GM23338 (cell line): ENCODE data around the gene PDE1A. TPM values are rescaled to one million over a fixed set of nuclear protein-coding genes. Genes with fewer than 3 reads are reported as not detected.

Experiments
- ATAC-seq: fragments of 200-7000 bp; cut with Tn5 transposase; 3 replicates; pipeline ENCODE4 v1.9.1; 2020
- DNase-seq: peaks from one replicate; pipeline ENCODE4 v3.0.0-alpha.2; 2015; ENCODE audit warnings: low spot score
- H2AFZ ChIP-seq: fragments of 200-600 bp; sonication (generic); 2 replicates; pipeline ENCODE4 v1.8.0; 2016; ENCODE audit warnings: antibody characterized with exemption, mild to moderate bottlenecking, moderate library complexity
- H3F3A ChIP-seq: fragments of 200-600 bp; sonication (generic); replicated peaks from 2 replicates; pipeline ENCODE4 v1.8.0; 2017; ENCODE audit warnings: antibody characterized with exemption, mixed run types, low read depth
- H3K27ac ChIP-seq: fragments of 200-600 bp; sonication (generic); 2 replicates; pipeline ENCODE4 v1.6.1; 2016; ENCODE audit warnings: low read depth
- H3K27me3 ChIP-seq: fragments of 200-600 bp; sonication (generic); 2 replicates; pipeline ENCODE4 v1.8.0; 2016; ENCODE audit warnings: mild to moderate bottlenecking, mixed run types, moderate library complexity; ENCODE audit not compliant: insufficient read depth
- H3K36me3 ChIP-seq: fragments of 200-600 bp; sonication (generic); 2 replicates; pipeline ENCODE4 v1.8.0; 2016; ENCODE audit warnings: mild to moderate bottlenecking; ENCODE audit not compliant: insufficient read depth
- H3K4me1 ChIP-seq: fragments of 200-600 bp; sonication (generic); 2 replicates; pipeline ENCODE4 v1.8.0; 2016; ENCODE audit warnings: mild to moderate bottlenecking, moderate library complexity; ENCODE audit not compliant: insufficient read depth
- H3K4me2 ChIP-seq: fragments of 200-600 bp; sonication (generic); 2 replicates; pipeline ENCODE4 v1.7.1; 2017; ENCODE audit warnings: mixed run types
- H3K4me3 ChIP-seq: fragments of 200-600 bp; sonication (generic); 2 replicates; pipeline ENCODE4 v1.6.1; 2016; ENCODE audit warnings: mixed run types
- H3K79me2 ChIP-seq: fragments of 200-600 bp; sonication (generic); replicated peaks from 2 replicates; pipeline ENCODE4 v1.8.0; 2017; ENCODE audit warnings: mild to moderate bottlenecking; ENCODE audit not compliant: insufficient read depth
- H3K9me2 ChIP-seq: fragments of 200-600 bp; sonication (generic); 2 replicates; pipeline ENCODE4 v1.8.0; 2017; ENCODE audit not compliant: insufficient read depth
- H4K20me1 ChIP-seq: fragments of 200-600 bp; sonication (generic); replicated peaks from 2 replicates; pipeline ENCODE4 v1.8.0; 2017; ENCODE audit warnings: mild to moderate bottlenecking; ENCODE audit not compliant: insufficient read depth
- H3K27ac Mint-ChIP-seq: 2 replicates; pipeline ENCODE4 v1.8.0; 2020; ENCODE audit warnings: inconsistent platforms, mild to moderate bottlenecking, moderate library complexity, mixed read lengths
- H3K27me3 Mint-ChIP-seq: 3 replicates; pipeline ENCODE4 v1.8.0; 2022; ENCODE audit warnings: low read depth, mild to moderate bottlenecking, moderate library complexity, mixed read lengths, inconsistent platforms; ENCODE audit not compliant: insufficient read depth, poor library complexity
- H3K36me3 Mint-ChIP-seq: 3 replicates; pipeline ENCODE4 v1.8.0; 2021; ENCODE audit warnings: low read depth, mild to moderate bottlenecking, inconsistent platforms, moderate library complexity, mixed read lengths
- H3K4me1 Mint-ChIP-seq: 3 replicates; pipeline ENCODE4 v1.8.0; 2020; ENCODE audit warnings: mild to moderate bottlenecking, inconsistent platforms, mixed read lengths
- H3K4me3 Mint-ChIP-seq: 3 replicates; pipeline ENCODE4 v1.8.0; 2021; ENCODE audit warnings: moderate library complexity, mild to moderate bottlenecking, inconsistent platforms, mixed read lengths
- H3K9me3 Mint-ChIP-seq: 3 replicates; pipeline ENCODE4 v1.8.0; 2020; ENCODE audit warnings: moderate library complexity, mild to moderate bottlenecking, inconsistent platforms, mixed read lengths
- CREB1 ChIP-seq: fragments of 250-450 bp; sonication (Bioruptor Pico); IDR thresholded peaks from 2 replicates; pipeline ENCODE4 v1.5.0; 2020; ENCODE audit warnings: low read depth, mild to moderate bottlenecking, moderate library complexity
- EZH2 ChIP-seq: fragments of 200-600 bp; sonication (generic); IDR thresholded peaks from one replicate; pipeline ENCODE4 v1.8.0; 2017; ENCODE audit warnings: antibody characterized with exemption, mild to moderate bottlenecking, low read depth; ENCODE audit not compliant: unreplicated experiment
- EZH2phosphoT487 ChIP-seq: fragments of 200-600 bp; sonication (generic); IDR thresholded peaks from one replicate; pipeline ENCODE4 v1.8.1; 2018; ENCODE audit warnings: antibody characterized with exemption; ENCODE audit not compliant: unreplicated experiment
- JUNB ChIP-seq: IDR thresholded peaks from one replicate; pipeline ENCODE4 v1.6.1; 2016; ENCODE audit warnings: antibody characterized with exemption; ENCODE audit not compliant: unreplicated experiment
- POLR2AphosphoS5 ChIP-seq: IDR thresholded peaks from 2 replicates; pipeline ENCODE4 v1.6.1; 2016; ENCODE audit warnings: antibody characterized with exemption, low read depth
- ZNF114 ChIP-seq: fragments of 250-450 bp; sonication (Bioruptor Pico); IDR thresholded peaks from 2 replicates; pipeline ENCODE4 v1.5.0; 2020; ENCODE audit warnings: mild to moderate bottlenecking, moderate library complexity
- ZNF331 ChIP-seq: fragments of 250-450 bp; sonication (Bioruptor Pico); IDR thresholded peaks from 2 replicates; pipeline ENCODE4 v1.5.0; 2020; ENCODE audit warnings: low read depth, mild to moderate bottlenecking, moderate library complexity
- polyA plus RNA-seq: library from polyadenylated mRNA; unstranded; fragments of >200 nt; fragmentation: Nextera tagmentation; extraction: Ambion mirVana; gene quantifications from 2 replicates; pipeline ENCODE4 v1.2.1, GENCODE V29; 2016
- total RNA-seq: library from RNA; depleted of rRNA; stranded (reverse); fragments of >200 nt; shearing (Covaris generic); gene quantifications from 2 replicates; pipeline ENCODE4 v1.2.3, GENCODE V29; 2014
- TF ChIP-seq, protein P1 (sequence below): IDR thresholded peaks from 2 replicates; pipeline ENCODE4 v1.6.1; 2016; ENCODE audit warnings: antibody characterized with exemption
- TF ChIP-seq, protein P2 (sequence below): IDR thresholded peaks from one replicate; pipeline ENCODE4 v1.6.1; 2018; ENCODE audit warnings: antibody characterized with exemption; ENCODE audit not compliant: unreplicated experiment

Gene PDE1A
- total and polyA plus RNA-seq, 2 experiments from 2014 or later, result 0.28 to 0.31 TPM

DNA sequence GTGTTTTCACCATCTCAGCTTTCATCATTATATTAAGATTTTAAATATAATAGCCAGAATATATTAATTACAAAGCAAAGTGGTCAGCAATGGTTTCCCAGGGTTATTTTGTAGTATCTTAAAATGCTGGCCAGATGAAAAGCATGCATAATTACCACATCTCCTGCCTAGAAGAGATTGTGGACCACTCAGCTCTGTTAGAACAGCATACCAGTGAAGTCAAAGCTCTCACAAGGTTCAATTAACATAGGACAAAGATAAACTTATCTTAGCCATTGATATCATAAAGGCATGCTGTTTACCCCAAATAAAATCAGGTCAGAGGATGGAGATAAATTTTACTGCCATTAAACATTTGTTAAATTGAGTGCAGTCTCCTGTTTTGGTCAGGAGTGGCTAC lies 19.3 kb upstream of the PDE1A start (continued):
- TF ChIP-seq, protein P1, sequence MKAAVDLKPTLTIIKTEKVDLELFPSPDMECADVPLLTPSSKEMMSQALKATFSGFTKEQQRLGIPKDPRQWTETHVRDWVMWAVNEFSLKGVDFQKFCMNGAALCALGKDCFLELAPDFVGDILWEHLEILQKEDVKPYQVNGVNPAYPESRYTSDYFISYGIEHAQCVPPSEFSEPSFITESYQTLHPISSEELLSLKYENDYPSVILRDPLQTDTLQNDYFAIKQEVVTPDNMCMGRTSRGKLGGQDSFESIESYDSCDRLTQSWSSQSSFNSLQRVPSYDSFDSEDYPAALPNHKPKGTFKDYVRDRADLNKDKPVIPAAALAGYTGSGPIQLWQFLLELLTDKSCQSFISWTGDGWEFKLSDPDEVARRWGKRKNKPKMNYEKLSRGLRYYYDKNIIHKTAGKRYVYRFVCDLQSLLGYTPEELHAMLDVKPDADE, result no peak
- no peak for TF ChIP-seq EZH2phosphoT487
- no peak for TF ChIP-seq ZNF114
- TF ChIP-seq, protein P2, sequence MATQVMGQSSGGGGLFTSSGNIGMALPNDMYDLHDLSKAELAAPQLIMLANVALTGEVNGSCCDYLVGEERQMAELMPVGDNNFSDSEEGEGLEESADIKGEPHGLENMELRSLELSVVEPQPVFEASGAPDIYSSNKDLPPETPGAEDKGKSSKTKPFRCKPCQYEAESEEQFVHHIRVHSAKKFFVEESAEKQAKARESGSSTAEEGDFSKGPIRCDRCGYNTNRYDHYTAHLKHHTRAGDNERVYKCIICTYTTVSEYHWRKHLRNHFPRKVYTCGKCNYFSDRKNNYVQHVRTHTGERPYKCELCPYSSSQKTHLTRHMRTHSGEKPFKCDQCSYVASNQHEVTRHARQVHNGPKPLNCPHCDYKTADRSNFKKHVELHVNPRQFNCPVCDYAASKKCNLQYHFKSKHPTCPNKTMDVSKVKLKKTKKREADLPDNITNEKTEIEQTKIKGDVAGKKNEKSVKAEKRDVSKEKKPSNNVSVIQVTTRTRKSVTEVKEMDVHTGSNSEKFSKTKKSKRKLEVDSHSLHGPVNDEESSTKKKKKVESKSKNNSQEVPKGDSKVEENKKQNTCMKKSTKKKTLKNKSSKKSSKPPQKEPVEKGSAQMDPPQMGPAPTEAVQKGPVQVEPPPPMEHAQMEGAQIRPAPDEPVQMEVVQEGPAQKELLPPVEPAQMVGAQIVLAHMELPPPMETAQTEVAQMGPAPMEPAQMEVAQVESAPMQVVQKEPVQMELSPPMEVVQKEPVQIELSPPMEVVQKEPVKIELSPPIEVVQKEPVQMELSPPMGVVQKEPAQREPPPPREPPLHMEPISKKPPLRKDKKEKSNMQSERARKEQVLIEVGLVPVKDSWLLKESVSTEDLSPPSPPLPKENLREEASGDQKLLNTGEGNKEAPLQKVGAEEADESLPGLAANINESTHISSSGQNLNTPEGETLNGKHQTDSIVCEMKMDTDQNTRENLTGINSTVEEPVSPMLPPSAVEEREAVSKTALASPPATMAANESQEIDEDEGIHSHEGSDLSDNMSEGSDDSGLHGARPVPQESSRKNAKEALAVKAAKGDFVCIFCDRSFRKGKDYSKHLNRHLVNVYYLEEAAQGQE, result no peak
- TF ChIP-seq POLR2AphosphoS5, result no peak
- no peak for TF ChIP-seq JUNB

DNA sequence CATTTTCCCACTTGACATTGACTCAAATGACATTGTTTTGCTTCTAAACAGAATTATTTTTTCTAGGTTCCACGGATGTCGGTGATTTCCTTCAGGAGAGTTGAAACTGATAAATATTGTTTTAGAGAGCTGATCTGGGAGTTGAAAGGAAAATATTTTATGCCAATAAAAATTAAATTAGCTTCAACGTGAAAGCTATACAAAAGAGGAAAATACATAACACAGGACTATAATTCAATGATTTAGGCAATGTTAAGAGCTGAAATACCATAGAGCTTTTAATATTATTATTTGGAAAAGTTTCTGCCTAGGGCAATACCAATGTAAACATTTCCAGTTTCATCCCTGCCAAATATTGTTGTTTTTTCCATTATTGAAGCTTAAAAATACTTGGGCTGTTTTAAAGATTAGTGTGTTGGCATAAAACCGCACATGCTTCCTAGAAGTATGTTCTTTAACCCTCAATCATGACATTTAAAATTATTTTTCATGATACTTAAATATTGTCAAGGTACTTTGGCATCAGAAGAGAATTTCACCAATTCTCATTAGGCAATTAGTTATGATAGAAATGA lies 18.6 kb upstream of the PDE1A start:
- Histone ChIP-seq H3K4me1 (no peaks in the 10 kb centered on the region), H3K9me2 (no peaks in the 10 kb centered on the region), H3K27me3 (no peaks in the 10 kb centered on the region), H2AFZ (no peak overlapping the region), H3K4me2 (no peak overlapping the region), H4K20me1 (no peaks in the 10 kb centered on the region), H3K79me2 (no peaks in the 10 kb centered on the region), H3K27ac (no peak overlapping the region), H3F3A (no peaks in the 10 kb centered on the region), H3K4me3 (no peak overlapping the region), H3K36me3 (no peaks in the 10 kb centered on the region)
- Mint-ChIP-seq H3K27ac (no peak overlapping the region), H3K36me3 (no peaks in the 10 kb centered on the region), H3K4me1 (peaks cover 13% of the 10 kb centered on the region), H3K27me3 (no peaks in the 10 kb centered on the region), H3K9me3 (no peaks in the 10 kb centered on the region; the same call in 2 of the 3 replicates), H3K4me3 (no peak overlapping the region)
- no peak for DNase-seq
- TF ChIP-seq POLR2AphosphoS5 (no peak), ZNF114 (no peak), EZH2 (no peak), CREB1 (no peak), ZNF331 (CRISPR knock-in tag) (no peak)
- TF ChIP-seq, protein P1, result no peak
- ATAC-seq, result no peak
